Neuronal stem cell (in vitro differentiated cells): ENCODE measurements around the gene EIF4E.
"Not testable (repeated sequence)": the region's sequence is repeated elsewhere in the genome, so short reads cannot be mapped to it uniquely, and the experiment has no call there.

ENCODE experiments used
- DNase-seq: peaks from one replicate; pipeline ENCODE4 v3.0.0-alpha.2; 2013; ENCODE audit warnings: low spot score
- H2AFZ ChIP-seq: one replicate; pipeline ENCODE4 v1.6.1; 2013; ENCODE audit warnings: mild to moderate bottlenecking, low read length, inconsistent platforms
- H2AK5ac ChIP-seq: 2 replicates; pipeline ENCODE4 v1.6.1; 2013; ENCODE audit warnings: low read depth, mild to moderate bottlenecking, inconsistent platforms, low read length, moderate library complexity, mixed read lengths
- H2BK120ac ChIP-seq: 2 replicates; pipeline ENCODE4 v1.6.1; 2013; ENCODE audit warnings: low read depth, mild to moderate bottlenecking, inconsistent platforms, low read length, moderate library complexity, mixed read lengths
- H2BK12ac ChIP-seq: one replicate; pipeline ENCODE4 v1.6.1; 2013; ENCODE audit warnings: low read length, inconsistent platforms
- H2BK15ac ChIP-seq: 2 replicates; pipeline ENCODE4 v1.6.1; 2013; ENCODE audit warnings: mild to moderate bottlenecking, low read length, inconsistent platforms, mixed read lengths
- H2BK5ac ChIP-seq: one replicate; pipeline ENCODE4 v1.6.1; 2013; ENCODE audit warnings: inconsistent platforms, mild to moderate bottlenecking, low read length, moderate library complexity
- H3K14ac ChIP-seq: one replicate; pipeline ENCODE4 v1.6.1; 2013; ENCODE audit warnings: low read length, inconsistent platforms
- H3K18ac ChIP-seq: 2 replicates; pipeline ENCODE4 v1.6.1; 2013; ENCODE audit warnings: low read length, inconsistent platforms
- H3K23ac ChIP-seq: 2 replicates; pipeline ENCODE4 v1.6.1; 2013; ENCODE audit warnings: low read depth, mild to moderate bottlenecking, mixed read lengths, low read length, inconsistent platforms; ENCODE audit not compliant: poor library complexity
- H3K27ac ChIP-seq: replicated peaks from 3 replicates; pipeline ENCODE4 v1.5.1; 2013; ENCODE audit warnings: low read length, inconsistent platforms
- H3K27me3 ChIP-seq, 3 experiments: 2 replicates each; pipeline ENCODE4 v1.6.1; 2013; ENCODE audit warnings: low read length in 3 of 3, mild to moderate bottlenecking in 2 of 3, inconsistent platforms in 1 of 3, low read depth in 1 of 3, mixed read lengths in 1 of 3, moderate library complexity in 1 of 3; ENCODE audit not compliant: control insufficient read depth in 3 of 3, insufficient read depth in 3 of 3
- H3K36me3 ChIP-seq, 2 donors: replicated peaks in 1 of 2; 2 replicates each; pipeline ENCODE4 v1.6.1; 2013; ENCODE audit warnings: low read length in 2 of 2; ENCODE audit not compliant: control insufficient read depth in 2 of 2, insufficient read depth in 2 of 2
- H3K4ac ChIP-seq: 2 replicates; pipeline ENCODE4 v1.6.1; 2013; ENCODE audit warnings: inconsistent platforms, mild to moderate bottlenecking, low read length, moderate library complexity
- H3K4me1 ChIP-seq, 2 donors: 1 replicate in 1 of 2; 2 replicates in 1 of 2; pipeline ENCODE4 v1.6.1; 2013; ENCODE audit warnings: low read length in 2 of 2, low read depth in 1 of 2; ENCODE audit not compliant: control insufficient read depth in 2 of 2, insufficient read depth in 1 of 2
- H3K4me2 ChIP-seq: one replicate; pipeline ENCODE4 v1.6.1; 2013; ENCODE audit warnings: mild to moderate bottlenecking, low read length, inconsistent platforms; ENCODE audit not compliant: insufficient read depth, poor library complexity, severe bottlenecking
- H3K4me3 ChIP-seq, 2 donors: 2 replicates each; pipeline ENCODE4 v1.5.1; 2013; ENCODE audit warnings: low read length in 2 of 2, mild to moderate bottlenecking in 2 of 2, inconsistent platforms in 1 of 2, moderate library complexity in 1 of 2
- H3K79me1 ChIP-seq: one replicate; pipeline ENCODE4 v1.6.1; 2013; ENCODE audit warnings: low read depth, mild to moderate bottlenecking, inconsistent platforms, low read length, moderate library complexity
- H3K9ac ChIP-seq: one replicate; pipeline ENCODE4 v1.6.1; 2013; ENCODE audit warnings: mild to moderate bottlenecking, low read depth, low read length, inconsistent platforms; ENCODE audit not compliant: poor library complexity
- H3K9me3 ChIP-seq, 2 donors: replicated peaks in 1 of 2; 2 replicates each; pipeline versions ENCODE3 to v1.6.1; 2013; ENCODE audit warnings: low read length in 2 of 2, mild to moderate bottlenecking in 2 of 2, inconsistent platforms in 1 of 2, low read depth in 1 of 2, mixed read lengths in 1 of 2, moderate library complexity in 1 of 2; ENCODE audit not compliant: control insufficient read depth in 2 of 2, insufficient read depth in 1 of 2
- H4K8ac ChIP-seq: one replicate; pipeline ENCODE4 v1.6.1; 2013; ENCODE audit warnings: low read depth, mild to moderate bottlenecking, inconsistent platforms, low read length, moderate library complexity
- H4K91ac ChIP-seq: one replicate; pipeline ENCODE4 v1.6.1; 2013; ENCODE audit warnings: low read length, low read depth, mild to moderate bottlenecking, inconsistent platforms; ENCODE audit not compliant: poor library complexity
- WGBS, 2 donors: extraction: QIAGEN DNeasy Blood & Tissue Kit; methylation state at CpG; one replicate each; pipeline ENCODE4 v1.1.7; 2013; ENCODE audit warnings: missing lambda C conversion rate in 2 of 2, mixed read lengths in 1 of 2; ENCODE audit not compliant: insufficient read length in 2 of 2, insufficient replicate concordance in 1 of 2; ENCODE audit errors: extremely low coverage in 2 of 2; 5-methylcytosine and 5-hydroxymethylcytosine counted together

The EIF4E gene

GRCh38 chr4:98838977-98839618 is 89.8 kb downstream of the EIF4E start:
- Histone ChIP-seq H2AFZ (peak overlapping the region; percentile 68), H3K4me1 (no peaks in the 10 kb centered on the region), H4K91ac (no peak overlapping the region), H2AK5ac (no peak overlapping the region), H3K23ac (no peak overlapping the region), H4K8ac (no peak overlapping the region), H3K27ac (no peak overlapping the region), H2BK120ac (no peak overlapping the region), H3K36me3 (no peaks in the 10 kb centered on the region), H3K4ac (no peak overlapping the region), H2BK5ac (no peak overlapping the region), H3K27me3 (no peaks in the 10 kb centered on the region), H3K4me2 (no peak overlapping the region), H3K18ac (no peak overlapping the region), H2BK15ac (no peak overlapping the region), H3K9me3 (no peaks in the 10 kb centered on the region), H3K9ac (no peak overlapping the region), H2BK12ac (no peak overlapping the region), H3K79me1 (no peaks in the 10 kb centered on the region), H3K4me3 (no peak overlapping the region), H3K14ac (no peak overlapping the region)
- no peak for DNase-seq
- WGBS, 2 donors, result no CpG with 5 or more reads among the region's 5 CpGs

GRCh38 chr4:98838531-98838930 is 90.4 kb downstream of the EIF4E start:
- no CpG with 5 or more reads among the region's 4 CpGs for WGBS, 2 donors

DNA sequence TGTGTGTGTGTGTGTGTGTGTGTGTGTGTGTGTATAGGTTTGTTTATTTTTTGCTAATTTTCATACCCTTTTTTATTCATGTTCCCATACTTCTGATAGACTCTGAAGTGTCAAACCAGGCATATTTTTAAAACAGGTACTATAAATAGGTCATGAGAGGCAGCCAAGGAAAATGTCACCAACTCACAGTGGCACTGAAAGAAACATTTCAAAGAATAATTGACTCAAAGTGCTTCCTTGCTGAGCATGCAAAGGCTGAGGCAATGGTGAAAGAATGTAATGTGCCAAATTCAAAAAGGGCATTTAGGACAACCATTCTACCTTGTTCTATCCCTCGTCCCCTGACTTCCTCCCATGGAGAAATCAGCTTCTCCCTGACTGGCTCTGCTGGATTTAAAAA is 95.5 kb downstream of the EIF4E start:
- H3K14ac ChIP-seq, result no peak overlapping the region
- H2BK15ac ChIP-seq, result no peak overlapping the region
- H3K4ac ChIP-seq, result no peak overlapping the region
- H2BK5ac ChIP-seq, result no peak overlapping the region
- no peaks in the 10 kb centered on the region for H3K4me1 ChIP-seq
- no peaks in the 10 kb centered on the region for H3K27me3 ChIP-seq
- no peak overlapping the region for H3K27ac ChIP-seq
- no peak overlapping the region for H3K23ac ChIP-seq
- no peak overlapping the region for H2AFZ ChIP-seq
- H3K36me3 ChIP-seq, result no peaks in the 10 kb centered on the region
- H2BK12ac ChIP-seq, result no peak overlapping the region
- no peaks in the 10 kb centered on the region for H3K79me1 ChIP-seq
- H3K18ac ChIP-seq, result no peak overlapping the region
- WGBS, 2 donors, result no CpG with 5 or more reads among the region's 1 CpG
- no peak for DNase-seq
- H4K8ac ChIP-seq, result no peak overlapping the region
- H3K4me2 ChIP-seq, result no peak overlapping the region
- H3K9me3 ChIP-seq, result no peaks in the 10 kb centered on the region
- no peak overlapping the region for H4K91ac ChIP-seq
- no peak overlapping the region for H2BK120ac ChIP-seq
- no peak overlapping the region for H3K9ac ChIP-seq
- H3K4me3 ChIP-seq, result no peak overlapping the region
- H2AK5ac ChIP-seq, result no peak overlapping the region

More at GRCh38 chr4:98838531-98838930, 90.4 kb downstream of the EIF4E start:
- DNase-seq, result no peak
- H3K9ac ChIP-seq, result no peak overlapping the region
- H2AK5ac ChIP-seq, result no peak overlapping the region
- no peak overlapping the region for H2BK15ac ChIP-seq
- H3K9me3 ChIP-seq, result no peaks in the 10 kb centered on the region
- no peaks in the 10 kb centered on the region for H3K79me1 ChIP-seq
- no peak overlapping the region for H3K23ac ChIP-seq
- no peak overlapping the region for H3K18ac ChIP-seq
- H4K8ac ChIP-seq, result no peak overlapping the region
- H2BK12ac ChIP-seq, result no peak overlapping the region
- no peak overlapping the region for H3K27ac ChIP-seq
- no peak overlapping the region for H3K4me3 ChIP-seq
- H3K4me2 ChIP-seq, result no peak overlapping the region
- no peak overlapping the region for H3K14ac ChIP-seq
- H3K4me1 ChIP-seq, result no peaks in the 10 kb centered on the region
- H3K4ac ChIP-seq, result no peak overlapping the region
- H3K27me3 ChIP-seq, result no peaks in the 10 kb centered on the region
- no peak overlapping the region for H2AFZ ChIP-seq
- H3K36me3 ChIP-seq, result no peaks in the 10 kb centered on the region
- H4K91ac ChIP-seq, result no peak overlapping the region
- no peak overlapping the region for H2BK5ac ChIP-seq
- H2BK120ac ChIP-seq, result no peak overlapping the region

- H3K4me1 ChIP-seq, H2AFZ ChIP-seq, H2BK15ac ChIP-seq, H3K79me1 ChIP-seq, H2BK12ac ChIP-seq, H3K18ac ChIP-seq, H3K27me3 ChIP-seq, H3K23ac ChIP-seq, H3K9ac ChIP-seq, H4K91ac ChIP-seq, H2BK5ac ChIP-seq, H3K14ac ChIP-seq, H3K4me2 ChIP-seq, H4K8ac ChIP-seq, H3K9me3 ChIP-seq, H3K4ac ChIP-seq, DNase-seq, H3K27ac ChIP-seq, H3K36me3 ChIP-seq, H2AK5ac ChIP-seq, H2BK120ac ChIP-seq, H3K4me3 ChIP-seq: not testable (repeated sequence)
- WGBS, 2 donors, result no CpG with 5 or more reads among the region's 1 CpG
Measured at GRCh38 chr4:98831036-98831435, 97.9 kb downstream of the EIF4E start.
